RWPE2 (cell line): Measurements from ENCODE around the gene UTP3.
"Not testable (repeated sequence)": the region's sequence is repeated elsewhere in the genome, so short reads cannot be mapped to it uniquely, and the experiment has no call there.

Experiments
- ATAC-seq: fragments of 200-7000 bp; cut with Tn5 transposase; 3 replicates; pipeline ENCODE4 v1.9.1; 2021; ENCODE audit warnings: low read depth
- DNase-seq: peaks from one replicate; pipeline ENCODE4 v3.0.0-alpha.2; 2020; ENCODE audit warnings: low spot score
- H3K27ac ChIP-seq: fragments of 450-650 bp; 2 replicates; pipeline ENCODE4 v1.5.1; 2017; ENCODE audit warnings: mild to moderate bottlenecking; ENCODE audit not compliant: poor library complexity, severe bottlenecking
- H3K27me3 ChIP-seq: fragments of 250-450 bp; sonication (Bioruptor Pico); 2 replicates; pipeline ENCODE4 v1.5.1; 2021; ENCODE audit warnings: mild to moderate bottlenecking, moderate library complexity; ENCODE audit not compliant: insufficient read depth, poor library complexity, severe bottlenecking
- H3K36me3 ChIP-seq: fragments of 250-450 bp; sonication (Bioruptor Pico); 2 replicates; pipeline ENCODE4 v1.5.1; 2020; ENCODE audit warnings: low read depth, mild to moderate bottlenecking, moderate library complexity
- H3K4me1 ChIP-seq: fragments of 250-450 bp; sonication (Bioruptor Pico); 2 replicates; pipeline ENCODE4 v1.5.1; 2021; ENCODE audit warnings: mild to moderate bottlenecking, moderate library complexity; ENCODE audit not compliant: insufficient read depth, poor library complexity, severe bottlenecking
- H3K4me3 ChIP-seq: fragments of 250-450 bp; sonication (Bioruptor Pico); 2 replicates; pipeline ENCODE4 v1.5.1; 2021; ENCODE audit warnings: mild to moderate bottlenecking, moderate library complexity; ENCODE audit not compliant: severe bottlenecking
- H3K9me3 ChIP-seq: fragments of 250-450 bp; sonication (Bioruptor Pico); 2 replicates; pipeline ENCODE4 v1.5.1; 2021; ENCODE audit warnings: mild to moderate bottlenecking, moderate library complexity; ENCODE audit not compliant: severe bottlenecking
- TF ChIP-seq, protein P1 (sequence below): fragments of 450-650 bp; IDR thresholded peaks from one replicate; pipeline ENCODE4 v1.5.1; 2017; ENCODE audit warnings: mild to moderate bottlenecking, moderate library complexity; ENCODE audit not compliant: poor library complexity, severe bottlenecking

The UTP3 gene

DNA sequence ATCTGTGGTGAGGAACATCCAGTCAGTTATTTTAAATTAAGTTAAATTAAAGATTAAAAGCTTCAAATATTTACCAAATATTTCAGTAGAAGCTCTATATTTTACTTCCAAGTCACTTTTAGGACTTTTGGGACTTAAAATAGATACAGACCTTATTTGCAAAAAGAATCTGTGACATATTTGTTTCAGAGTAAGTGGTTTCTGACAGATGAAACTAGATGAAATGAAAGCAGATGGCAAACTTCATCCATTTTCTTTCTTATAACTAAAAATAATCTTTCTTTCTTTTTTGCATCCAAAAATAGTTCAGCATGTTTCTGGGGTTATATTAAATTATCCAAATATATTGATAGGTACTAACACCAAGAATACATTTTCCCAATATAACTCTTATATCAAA, 6.6 kb upstream of the UTP3 start:
- TF ChIP-seq, protein P1, sequence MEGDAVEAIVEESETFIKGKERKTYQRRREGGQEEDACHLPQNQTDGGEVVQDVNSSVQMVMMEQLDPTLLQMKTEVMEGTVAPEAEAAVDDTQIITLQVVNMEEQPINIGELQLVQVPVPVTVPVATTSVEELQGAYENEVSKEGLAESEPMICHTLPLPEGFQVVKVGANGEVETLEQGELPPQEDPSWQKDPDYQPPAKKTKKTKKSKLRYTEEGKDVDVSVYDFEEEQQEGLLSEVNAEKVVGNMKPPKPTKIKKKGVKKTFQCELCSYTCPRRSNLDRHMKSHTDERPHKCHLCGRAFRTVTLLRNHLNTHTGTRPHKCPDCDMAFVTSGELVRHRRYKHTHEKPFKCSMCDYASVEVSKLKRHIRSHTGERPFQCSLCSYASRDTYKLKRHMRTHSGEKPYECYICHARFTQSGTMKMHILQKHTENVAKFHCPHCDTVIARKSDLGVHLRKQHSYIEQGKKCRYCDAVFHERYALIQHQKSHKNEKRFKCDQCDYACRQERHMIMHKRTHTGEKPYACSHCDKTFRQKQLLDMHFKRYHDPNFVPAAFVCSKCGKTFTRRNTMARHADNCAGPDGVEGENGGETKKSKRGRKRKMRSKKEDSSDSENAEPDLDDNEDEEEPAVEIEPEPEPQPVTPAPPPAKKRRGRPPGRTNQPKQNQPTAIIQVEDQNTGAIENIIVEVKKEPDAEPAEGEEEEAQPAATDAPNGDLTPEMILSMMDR, result no peak
- ATAC-seq, result no peak
- Histone ChIP-seq H3K36me3 (no peaks in the 10 kb centered on the region), H3K9me3 (no peaks in the 10 kb centered on the region), H3K4me1 (peaks cover 4% of the 10 kb centered on the region), H3K27ac (no peak overlapping the region), H3K27me3 (no peaks in the 10 kb centered on the region), H3K4me3 (no peak overlapping the region)
- no peak for DNase-seq

DNA sequence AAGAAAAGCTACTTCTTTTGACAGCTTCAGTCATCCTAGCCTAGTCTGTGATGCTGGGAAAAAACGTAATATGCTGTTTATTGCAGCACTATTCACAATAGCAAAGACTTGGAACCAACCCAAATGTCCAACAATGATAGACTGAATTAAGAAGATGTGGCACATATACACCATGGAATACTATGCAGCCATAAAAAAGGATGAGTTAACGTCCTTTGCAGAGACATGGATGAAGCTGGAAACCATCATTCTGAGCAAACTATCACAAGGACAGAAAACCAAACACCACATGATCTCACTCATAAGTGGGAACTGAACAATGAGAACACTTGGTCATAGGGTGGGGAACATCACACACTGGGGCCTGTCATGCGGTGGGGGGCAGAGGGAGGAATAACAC, 6.2 kb upstream of the UTP3 start:
- ATAC-seq, H3K4me1 ChIP-seq, DNase-seq, H3K4me3 ChIP-seq, H3K27me3 ChIP-seq, H3K27ac ChIP-seq, H3K36me3 ChIP-seq, H3K9me3 ChIP-seq: not testable (repeated sequence)

DNA sequence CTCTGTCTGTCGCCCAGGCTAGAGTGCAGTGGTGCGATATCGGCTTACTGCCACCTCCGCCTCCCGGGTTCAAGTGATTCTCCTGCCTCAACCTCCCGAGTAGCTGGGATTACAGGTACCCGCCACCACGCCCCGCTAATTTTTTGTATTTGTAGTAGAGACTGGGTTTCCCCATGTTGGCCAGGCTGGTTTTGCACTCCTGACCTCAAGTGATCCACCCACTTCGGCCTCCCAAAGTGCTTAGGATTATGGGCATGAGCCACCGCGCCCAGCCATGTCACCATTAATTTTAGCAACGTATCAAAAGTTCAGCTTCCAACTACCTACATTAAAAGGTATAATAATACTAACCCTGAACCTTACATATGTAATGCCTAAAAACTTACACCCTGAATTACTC, 940 bp upstream of the UTP3 start:
- no peaks in the 10 kb centered on the region for H3K27me3 ChIP-seq
- TF ChIP-seq, protein P1, result no peak
- no peaks in the 10 kb centered on the region for H3K9me3 ChIP-seq
- peaks cover 25% of the 10 kb centered on the region for H3K36me3 ChIP-seq
- H3K27ac ChIP-seq, result peak overlapping the region; percentile 66
- peaks cover 17% of the 10 kb centered on the region for H3K4me1 ChIP-seq
- H3K4me3 ChIP-seq, result peak overlapping the region; percentile 71
- ATAC-seq (no peak), DNase-seq (no peak)

DNA sequence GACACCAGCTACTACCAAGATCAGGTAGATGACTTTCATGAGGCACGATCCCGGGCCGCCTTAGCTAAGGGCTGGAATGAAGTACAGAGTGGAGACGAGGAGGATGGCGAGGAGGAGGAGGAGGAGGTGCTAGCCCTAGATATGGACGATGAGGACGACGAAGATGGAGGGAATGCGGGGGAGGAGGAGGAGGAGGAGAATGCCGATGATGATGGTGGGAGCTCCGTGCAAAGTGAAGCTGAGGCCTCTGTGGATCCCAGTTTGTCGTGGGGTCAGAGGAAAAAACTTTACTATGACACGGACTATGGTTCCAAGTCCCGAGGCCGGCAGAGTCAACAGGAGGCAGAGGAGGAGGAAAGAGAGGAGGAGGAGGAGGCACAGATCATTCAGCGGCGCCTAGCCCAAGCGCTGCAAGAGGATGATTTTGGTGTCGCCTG, 481 bp downstream of the UTP3 start:
- no peak for DNase-seq
- Histone ChIP-seq H3K9me3 (no peaks in the 10 kb centered on the region), H3K36me3 (peaks cover 25% of the 10 kb centered on the region), H3K4me3 (peak overlapping the region; percentile 71), H3K27me3 (no peaks in the 10 kb centered on the region), H3K4me1 (peaks cover 17% of the 10 kb centered on the region), H3K27ac (peak overlapping the region; percentile 66)
- ATAC-seq, result peak; percentile 1; the same call in 1 of the 3 replicates
- TF ChIP-seq, protein P1, result no peak

DNA sequence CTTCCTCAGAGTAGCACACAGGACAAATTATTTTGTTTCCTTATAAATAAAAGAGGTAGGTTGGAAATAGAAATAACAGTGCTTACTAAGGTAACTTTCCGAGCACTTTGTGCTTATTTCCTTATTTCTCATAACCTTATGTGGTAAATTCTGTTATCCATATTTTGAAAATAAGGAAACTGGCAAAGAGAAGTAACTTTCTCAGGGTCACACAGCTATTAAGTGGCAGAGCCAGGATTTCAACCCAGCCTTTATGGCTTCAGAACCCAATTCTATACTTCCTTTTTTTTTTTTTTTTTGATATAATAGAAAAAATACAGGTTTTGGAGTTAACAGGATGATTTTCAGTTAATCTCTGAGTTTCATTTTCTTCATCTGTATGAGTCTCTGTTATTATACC, 3.3 kb downstream of the UTP3 start:
- no peaks in the 10 kb centered on the region for H3K9me3 ChIP-seq
- no peaks in the 10 kb centered on the region for H3K27me3 ChIP-seq
- ATAC-seq (no peak), DNase-seq (no peak)
- TF ChIP-seq, protein P1, result no peak
- H3K27ac ChIP-seq, result no peak overlapping the region
- H3K4me3 ChIP-seq, result no peak overlapping the region
- peaks cover 25% of the 10 kb centered on the region for H3K36me3 ChIP-seq
- peaks cover 17% of the 10 kb centered on the region for H3K4me1 ChIP-seq

DNA sequence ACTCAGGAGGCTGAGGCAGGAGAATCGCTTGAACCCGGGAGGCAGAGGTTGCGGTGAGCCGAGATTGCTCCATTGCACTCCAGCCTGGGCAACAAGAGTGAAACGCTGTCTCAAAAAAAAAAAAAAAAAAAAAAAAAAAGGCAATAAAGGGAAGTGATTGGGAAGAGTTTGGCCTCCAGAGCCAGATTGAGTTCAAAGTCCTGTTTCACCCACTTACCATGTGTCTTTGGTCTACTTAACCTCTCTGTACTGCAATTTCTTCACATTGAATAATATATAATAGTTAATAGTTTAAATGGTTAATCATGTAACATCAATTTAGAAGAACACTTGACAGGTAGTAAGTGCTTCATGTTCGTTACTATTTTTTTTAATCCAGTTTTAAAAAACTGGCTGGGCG, 6.3 kb downstream of the UTP3 start:
- H3K4me3 ChIP-seq, H3K27ac ChIP-seq, H3K27me3 ChIP-seq, H3K4me1 ChIP-seq, DNase-seq, ATAC-seq, H3K9me3 ChIP-seq: not testable (repeated sequence)
- peaks cover 21% of the 10 kb centered on the region for H3K36me3 ChIP-seq

DNA sequence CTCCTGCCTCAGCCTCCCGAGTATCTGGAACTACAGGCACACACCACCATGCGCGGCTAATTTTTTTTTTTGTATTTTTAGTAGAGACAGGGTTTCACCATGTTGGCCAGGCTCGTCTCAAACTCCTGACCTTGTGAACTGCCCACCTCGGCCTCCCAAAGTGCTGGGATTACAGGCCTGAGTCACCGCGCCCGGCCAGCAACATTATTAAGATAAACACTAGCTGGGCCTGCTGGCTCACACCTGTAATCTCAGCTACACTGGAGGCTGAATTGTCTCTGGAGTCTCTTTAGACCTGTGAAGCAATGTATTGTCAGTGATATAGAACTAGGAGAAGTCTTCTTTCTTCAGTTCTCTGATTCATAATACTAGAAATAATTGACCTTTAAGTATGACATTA, 10.1 kb downstream of the UTP3 start:
- not testable (repeated sequence) for H3K27me3 ChIP-seq, DNase-seq, ATAC-seq, H3K4me3 ChIP-seq, H3K9me3 ChIP-seq, H3K36me3 ChIP-seq, H3K27ac ChIP-seq
- peaks cover 19% of the 10 kb centered on the region for H3K4me1 ChIP-seq
